OCI-LY7 (cell line): Measurements from ENCODE around the gene ZNF3.

Experiments
- CTCF ChIP-seq: fragments of 200-600 bp; sonication (generic); conservative IDR thresholded peaks from 2 replicates; pipeline ENCODE4 v1.5.1; 2014; ENCODE audit warnings: mild to moderate bottlenecking, antibody characterized with exemption, low read length, moderate library complexity, mixed read lengths
- EZH2phosphoT487 ChIP-seq: fragments of 200-600 bp; sonication (generic); IDR thresholded peaks from 2 replicates; pipeline ENCODE4 v1.6.1; 2018; ENCODE audit warnings: low read depth, borderline replicate concordance, mild to moderate bottlenecking, mixed run types, antibody characterized with exemption, low read length, moderate library complexity, mixed read lengths

- no peak for TF ChIP-seq CTCF
- no peak for TF ChIP-seq EZH2phosphoT487
These were observed 7.3 kb upstream of the ZNF3 start, which contains the start of gene COPS6 for GRCh38 chr7:100088621-100089457.
